Stimulated activated effector memory CD8-positive, alpha-beta T cell treated with anti-CD3 and anti-CD28 coated beads, Interleukin-12 subunit alpha, Interleukin-12 subunit beta, amount 100 ng/mL, for 72 hours (primary cell): ENCODE data around the gene RBPJ.

Source experiments
- ATAC-seq: fragments of 150-1000 bp; cut with Tn5 transposase; 2 replicates; pipeline ENCODE4 v1.10.0; 2021
- DNase-seq, 2 donors: peaks; one replicate each; pipeline ENCODE4 v3.0.0; 2021 to 2022; ENCODE audit warnings: low spot score in 2 of 2
- H3K27ac Mint-ChIP-seq: one replicate; pipeline ENCODE4 v1.8.0; 2022; ENCODE audit warnings: mild to moderate bottlenecking, mixed read lengths
- H3K36me3 Mint-ChIP-seq: one replicate; pipeline ENCODE4 v1.8.0; 2022; ENCODE audit warnings: mild to moderate bottlenecking, mixed read lengths
- H3K4me1 Mint-ChIP-seq: one replicate; pipeline ENCODE4 v1.8.0; 2022; ENCODE audit warnings: mixed read lengths
- H3K4me3 Mint-ChIP-seq: one replicate; pipeline ENCODE4 v1.8.0; 2022; ENCODE audit warnings: mild to moderate bottlenecking, mixed read lengths
- H3K9me3 Mint-ChIP-seq: one replicate; pipeline ENCODE4 v1.8.0; 2022; ENCODE audit warnings: mixed read lengths

Gene RBPJ

DNA sequence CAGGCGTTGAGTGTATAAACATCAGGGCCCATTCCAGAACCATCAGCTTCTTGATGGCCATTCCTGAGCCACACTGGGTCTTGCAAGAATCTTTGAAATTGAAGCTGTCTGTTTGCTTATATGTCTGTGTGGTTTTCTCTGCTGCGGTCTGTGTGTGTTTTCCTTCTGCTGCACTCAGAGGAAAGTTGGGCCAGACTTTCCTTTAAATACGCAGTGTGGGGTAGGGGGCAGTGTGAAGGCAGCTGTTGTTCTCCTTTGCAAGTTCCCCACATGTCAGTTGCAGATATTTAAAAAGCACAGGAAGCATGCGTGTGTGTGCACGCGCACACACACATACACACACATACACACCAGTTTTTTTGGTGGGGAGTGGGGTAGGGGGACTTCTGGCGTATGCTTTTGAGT, 137.3 kb downstream of the RBPJ start:
- Mint-ChIP-seq H3K27ac (no peak overlapping the region), H3K4me1 (no peaks in the 10 kb centered on the region), H3K4me3 (no peak overlapping the region), H3K36me3 (no peaks in the 10 kb centered on the region), H3K9me3 (peaks cover under 1% of the 10 kb centered on the region)
- no peak for DNase-seq
- ATAC-seq, result no peak

- H3K36me3 Mint-ChIP-seq, result no peaks in the 10 kb centered on the region
- DNase-seq (no peak), ATAC-seq (peak; percentile 59)
- H3K27ac Mint-ChIP-seq, result no peak overlapping the region
- peaks cover 3% of the 10 kb centered on the region for H3K9me3 Mint-ChIP-seq
- H3K4me3 Mint-ChIP-seq, result no peak overlapping the region
- H3K4me1 Mint-ChIP-seq, result no peaks in the 10 kb centered on the region
Measured at GRCh38 chr4:26459054-26459755, 138.4 kb downstream of the RBPJ start.

DNA sequence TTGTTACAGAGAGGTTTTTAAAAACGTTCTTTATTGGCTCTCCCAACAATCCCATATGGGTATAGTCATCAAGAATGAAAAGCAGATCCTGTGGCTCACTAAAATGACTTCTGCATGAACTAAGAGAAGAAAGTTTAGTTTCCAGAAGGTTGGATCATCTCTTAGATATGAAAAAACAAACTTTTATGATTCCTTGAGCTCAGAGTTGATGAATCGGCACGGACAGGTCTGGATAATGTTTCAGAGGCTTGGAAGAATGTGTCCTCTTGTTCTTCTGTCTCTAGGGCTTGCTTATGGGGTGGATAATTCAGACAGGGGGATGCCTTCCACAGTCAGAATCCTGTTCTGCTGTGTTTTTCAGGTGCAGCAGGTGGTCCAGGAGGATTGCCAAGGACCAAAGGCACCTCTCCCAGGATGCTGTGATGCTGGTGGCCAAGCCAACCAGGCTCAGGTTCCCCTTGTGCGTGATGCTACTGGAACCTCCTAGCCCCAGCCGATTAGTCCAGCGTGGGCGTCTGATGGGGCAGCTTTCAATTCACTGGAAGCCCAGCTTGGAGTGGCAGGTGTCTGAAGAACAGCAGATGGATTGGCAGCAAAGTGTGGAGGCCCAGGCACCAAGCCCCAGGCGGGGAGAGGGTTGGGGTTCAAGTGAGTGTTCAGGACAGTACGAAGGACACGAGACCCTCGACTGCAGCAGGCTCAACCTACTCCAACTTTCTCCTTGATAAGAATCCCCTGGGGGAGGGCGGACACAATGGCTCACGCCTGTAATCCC, 139.1 kb downstream of the RBPJ start:
- Mint-ChIP-seq H3K4me1 (no peaks in the 10 kb centered on the region), H3K36me3 (no peaks in the 10 kb centered on the region), H3K9me3 (peaks cover 3% of the 10 kb centered on the region), H3K27ac (no peak overlapping the region), H3K4me3 (no peak overlapping the region)
- ATAC-seq, result no peak
- no peak for DNase-seq

- Mint-ChIP-seq H3K27ac (no peak overlapping the region), H3K4me3 (no peak overlapping the region), H3K36me3 (no peaks in the 10 kb centered on the region), H3K4me1 (no peaks in the 10 kb centered on the region), H3K9me3 (peaks cover 3% of the 10 kb centered on the region)
- ATAC-seq (no peak), DNase-seq (no peak)
Measured at GRCh38 chr4:26462874-26463273, 142.1 kb downstream of the RBPJ start.

DNA sequence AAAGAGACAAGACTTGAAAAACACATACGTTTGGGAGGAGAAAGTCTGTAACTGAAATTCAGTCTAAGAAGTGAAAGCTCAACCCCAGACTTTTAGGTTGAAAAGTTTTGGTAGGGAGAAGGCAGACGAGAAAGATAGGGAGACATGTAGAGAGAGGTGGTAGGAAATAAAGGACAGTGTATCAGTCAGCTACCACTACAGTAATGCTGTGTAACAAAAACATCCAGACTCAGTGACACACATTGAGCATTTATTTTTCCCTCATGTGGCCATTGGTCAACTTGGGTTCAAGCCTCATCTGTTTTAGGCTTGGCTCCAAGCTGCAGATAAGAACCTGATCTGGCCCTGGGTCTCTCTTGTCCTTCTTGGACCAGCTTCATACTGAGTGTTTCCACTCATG, 142.6 kb downstream of the RBPJ start:
- H3K4me1 Mint-ChIP-seq, result no peaks in the 10 kb centered on the region
- peaks cover 3% of the 10 kb centered on the region for H3K9me3 Mint-ChIP-seq
- ATAC-seq (no peak), DNase-seq (no peak)
- no peak overlapping the region for H3K27ac Mint-ChIP-seq
- no peak overlapping the region for H3K4me3 Mint-ChIP-seq
- no peaks in the 10 kb centered on the region for H3K36me3 Mint-ChIP-seq

DNA sequence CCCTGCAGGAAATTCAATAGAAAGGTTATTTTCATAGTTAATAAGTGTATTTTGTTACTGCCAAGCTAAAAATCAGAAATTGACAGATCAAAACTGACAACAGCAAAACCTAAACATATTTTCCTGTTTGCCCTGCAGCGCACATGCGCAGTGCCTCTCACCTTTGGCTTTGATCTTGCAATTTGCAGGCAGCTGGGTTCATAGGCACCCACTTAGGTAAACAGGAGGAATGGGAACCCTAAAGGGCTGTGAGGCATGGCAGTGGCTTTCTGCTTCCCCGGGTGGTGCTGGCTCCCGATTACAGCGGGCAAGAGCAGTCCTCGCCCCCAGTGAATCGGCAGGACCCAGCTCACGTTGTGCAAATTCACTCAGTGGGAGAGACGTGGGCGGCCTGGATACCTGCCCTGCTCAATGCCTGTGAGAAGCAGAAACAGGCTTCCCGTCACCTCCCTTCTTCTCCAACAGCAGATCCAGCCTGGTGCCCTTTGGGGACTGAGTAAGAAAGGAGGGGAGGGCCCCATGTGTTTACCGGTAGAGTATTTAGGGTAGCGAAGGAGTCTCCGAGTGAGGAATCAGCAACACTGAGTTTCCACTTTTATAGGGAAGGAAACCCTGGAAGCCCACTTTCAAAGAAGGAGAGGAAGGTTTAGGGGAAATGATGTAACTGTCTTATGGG, 143.7 kb downstream of the RBPJ start:
- peaks cover 3% of the 10 kb centered on the region for H3K9me3 Mint-ChIP-seq
- H3K4me3 Mint-ChIP-seq, result no peak overlapping the region
- ATAC-seq, result no peak
- no peaks in the 10 kb centered on the region for H3K36me3 Mint-ChIP-seq
- no peak for DNase-seq
- no peak overlapping the region for H3K27ac Mint-ChIP-seq
- no peaks in the 10 kb centered on the region for H3K4me1 Mint-ChIP-seq

GRCh38 chr4:26466578-26467270, 145.9 kb downstream of the RBPJ start:
- Mint-ChIP-seq H3K9me3 (peaks cover 3% of the 10 kb centered on the region), H3K4me1 (no peaks in the 10 kb centered on the region), H3K36me3 (no peaks in the 10 kb centered on the region), H3K27ac (no peak overlapping the region), H3K4me3 (no peak overlapping the region)
- ATAC-seq (no peak), DNase-seq (no peak)

DNA sequence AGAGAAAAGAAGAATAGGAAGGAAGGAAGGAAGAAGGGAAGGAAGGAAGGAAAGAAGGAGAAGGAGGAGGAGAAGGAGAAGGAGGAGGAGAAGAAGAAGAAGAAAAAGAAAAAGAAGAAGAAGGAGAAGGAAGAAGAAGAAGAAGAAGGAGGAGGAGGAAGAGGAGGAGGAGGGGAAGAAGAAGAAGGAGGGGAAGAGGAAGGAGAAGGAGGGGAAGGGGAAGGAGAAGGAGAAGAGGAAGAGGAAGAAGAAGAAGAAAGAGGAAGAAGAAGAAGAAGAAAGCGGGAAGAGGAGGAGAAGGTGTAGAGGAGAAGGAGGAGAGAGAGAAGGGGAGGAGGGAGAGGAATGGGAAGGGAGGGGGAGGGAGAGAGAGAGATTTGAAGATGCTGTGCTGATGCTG, 146.9 kb downstream of the RBPJ start:
- DNase-seq (no peak), ATAC-seq (no peak)
- H3K4me1 Mint-ChIP-seq, result no peaks in the 10 kb centered on the region
- no peaks in the 10 kb centered on the region for H3K36me3 Mint-ChIP-seq
- H3K27ac Mint-ChIP-seq, result peak overlapping the region; percentile 29
- H3K4me3 Mint-ChIP-seq, result no peak overlapping the region
- H3K9me3 Mint-ChIP-seq, result peaks cover 3% of the 10 kb centered on the region

GRCh38 chr4:26468283-26468949, 147.6 kb downstream of the RBPJ start:
- Mint-ChIP-seq H3K27ac (no peak overlapping the region), H3K4me1 (no peaks in the 10 kb centered on the region), H3K4me3 (no peak overlapping the region), H3K9me3 (no peaks in the 10 kb centered on the region), H3K36me3 (no peaks in the 10 kb centered on the region)
- ATAC-seq, result no peak
- DNase-seq, result no peak

DNA sequence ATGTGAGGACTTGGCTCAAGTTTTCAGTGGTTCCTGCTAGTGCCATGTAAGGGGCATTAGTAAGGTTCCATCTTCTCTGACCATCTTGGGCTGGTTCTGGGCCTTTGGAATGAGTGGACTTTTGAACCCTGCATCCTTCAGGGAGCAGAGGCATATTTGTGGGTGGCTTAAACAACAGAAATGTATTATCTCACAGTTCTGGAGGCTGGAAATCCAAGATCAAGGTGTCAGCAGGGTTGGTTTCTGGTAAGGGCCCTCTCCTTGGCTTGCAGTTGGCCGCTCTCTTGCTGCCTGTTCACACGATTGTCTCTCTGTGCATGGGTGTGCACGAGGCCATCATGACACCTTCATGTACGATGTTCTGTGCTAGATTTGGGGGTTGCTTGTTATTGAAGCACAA, 148.2 kb downstream of the RBPJ start:
- Mint-ChIP-seq H3K4me1 (no peaks in the 10 kb centered on the region), H3K4me3 (no peak overlapping the region), H3K9me3 (no peaks in the 10 kb centered on the region), H3K27ac (no peak overlapping the region), H3K36me3 (no peaks in the 10 kb centered on the region)
- ATAC-seq, result no peak
- DNase-seq, result no peak

DNA sequence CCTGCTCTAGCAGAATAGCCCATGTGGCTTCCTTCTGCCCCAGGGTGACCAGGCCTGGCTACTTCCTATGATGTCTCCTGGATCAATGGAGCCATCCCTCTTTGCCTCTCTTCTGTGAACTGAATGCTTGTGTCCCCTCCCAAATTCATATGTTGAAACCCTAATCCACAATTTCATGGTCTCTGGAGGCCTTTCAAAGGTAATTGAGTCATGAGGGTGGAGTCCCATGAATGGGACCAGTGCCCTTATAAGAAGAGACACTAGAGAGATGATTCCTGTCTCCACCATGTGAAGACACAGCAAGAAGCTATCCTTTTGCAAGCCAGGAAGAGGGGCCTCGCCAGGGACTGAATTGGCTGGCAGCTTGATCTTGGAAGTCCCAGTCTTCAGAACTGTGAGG, 151.1 kb downstream of the RBPJ start:
- H3K4me3 Mint-ChIP-seq, result no peak overlapping the region

DNA sequence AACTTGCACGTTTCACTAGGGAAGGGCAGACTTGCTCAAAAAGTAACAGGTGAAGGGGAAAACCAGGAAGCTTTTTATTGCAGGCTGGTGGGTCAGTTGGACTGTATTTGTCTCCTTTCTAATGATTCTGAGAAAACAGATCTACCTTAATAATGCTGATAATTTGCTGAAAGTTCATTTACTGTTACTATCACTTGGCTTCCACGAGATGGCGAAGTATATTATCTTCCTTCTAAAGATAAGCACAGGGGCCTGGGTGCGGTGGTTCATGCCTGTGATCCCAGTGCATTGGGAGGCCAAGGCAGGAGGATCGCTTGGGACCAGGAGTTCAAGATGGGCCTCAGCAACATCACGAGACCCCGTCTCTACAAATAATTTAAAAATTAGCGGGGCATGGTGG, 153.1 kb downstream of the RBPJ start:
- no peaks in the 10 kb centered on the region for H3K4me1 Mint-ChIP-seq
- no peak overlapping the region for H3K27ac Mint-ChIP-seq
- DNase-seq, result no peak
- H3K4me3 Mint-ChIP-seq, result no peak overlapping the region
- no peaks in the 10 kb centered on the region for H3K36me3 Mint-ChIP-seq
- no peaks in the 10 kb centered on the region for H3K9me3 Mint-ChIP-seq
- ATAC-seq, result no peak

More for the DNA sequence above, 151.1 kb downstream of the RBPJ start:
- no peak for ATAC-seq
- DNase-seq, result no peak
- Mint-ChIP-seq H3K9me3 (no peaks in the 10 kb centered on the region), H3K27ac (peak overlapping the region; percentile 3), H3K36me3 (no peaks in the 10 kb centered on the region), H3K4me1 (no peaks in the 10 kb centered on the region)

- no peak overlapping the region for H3K27ac Mint-ChIP-seq
- no peaks in the 10 kb centered on the region for H3K9me3 Mint-ChIP-seq
- H3K36me3 Mint-ChIP-seq, result no peaks in the 10 kb centered on the region
- H3K4me1 Mint-ChIP-seq, result no peaks in the 10 kb centered on the region
- no peak overlapping the region for H3K4me3 Mint-ChIP-seq
- ATAC-seq (no peak), DNase-seq (no peak)
Measured at GRCh38 chr4:26474551-26474950, 153.7 kb downstream of the RBPJ start.

- no peaks in the 10 kb centered on the region for H3K4me1 Mint-ChIP-seq
- no peak overlapping the region for H3K4me3 Mint-ChIP-seq
- no peak overlapping the region for H3K27ac Mint-ChIP-seq
- no peaks in the 10 kb centered on the region for H3K9me3 Mint-ChIP-seq
- DNase-seq (no peak), ATAC-seq (no peak)
- H3K36me3 Mint-ChIP-seq, result no peaks in the 10 kb centered on the region
Measured at GRCh38 chr4:26475716-26476115, 154.9 kb downstream of the RBPJ start.

DNA sequence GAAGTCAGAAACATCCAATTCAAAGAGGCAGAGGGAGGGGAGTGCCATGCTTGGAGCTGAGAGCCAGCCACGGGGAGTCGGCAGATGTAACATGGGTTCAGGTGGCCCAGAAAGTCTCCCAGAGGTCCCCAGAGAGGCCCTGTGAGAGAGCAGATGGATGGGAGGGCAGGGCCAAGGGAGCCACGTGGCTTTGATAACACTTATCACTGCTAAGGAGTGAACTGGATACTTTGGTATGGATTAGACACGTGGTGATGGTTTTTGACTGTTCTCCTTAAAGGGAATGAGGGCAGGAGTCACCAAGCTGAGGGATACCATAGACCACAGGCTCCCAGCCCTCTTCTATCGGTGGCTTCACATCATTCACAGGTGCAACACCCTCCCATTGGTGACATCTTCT, 155.7 kb downstream of the RBPJ start:
- no peak overlapping the region for H3K27ac Mint-ChIP-seq
- H3K36me3 Mint-ChIP-seq, result no peaks in the 10 kb centered on the region
- DNase-seq (no peak), ATAC-seq (no peak)
- no peaks in the 10 kb centered on the region for H3K4me1 Mint-ChIP-seq
- H3K9me3 Mint-ChIP-seq, result no peaks in the 10 kb centered on the region
- no peak overlapping the region for H3K4me3 Mint-ChIP-seq
